Measurements from ENCODE around the gene SIGMAR1.
A peak's percentile ranks its signal among the peaks of the same experiment; 100 is the strongest.

SIGMAR1 gene

DNA sequence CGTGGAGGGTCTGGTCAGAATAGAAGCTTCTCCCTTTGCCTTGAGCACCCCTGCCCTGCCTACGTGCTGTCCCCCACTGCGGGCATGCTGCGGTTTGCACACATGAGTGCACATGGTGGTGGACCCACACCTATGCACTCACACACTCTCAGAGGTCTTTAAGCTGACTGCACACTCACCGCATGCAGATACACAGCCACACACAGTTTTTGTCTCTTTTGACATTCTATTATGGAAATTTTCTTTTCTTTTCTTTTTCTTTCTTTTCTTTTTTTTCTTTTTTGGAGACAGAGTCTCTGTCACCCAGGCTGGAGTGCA is 8.1 kb downstream of the SIGMAR1 start:
- no peak for DNase-seq

DNA sequence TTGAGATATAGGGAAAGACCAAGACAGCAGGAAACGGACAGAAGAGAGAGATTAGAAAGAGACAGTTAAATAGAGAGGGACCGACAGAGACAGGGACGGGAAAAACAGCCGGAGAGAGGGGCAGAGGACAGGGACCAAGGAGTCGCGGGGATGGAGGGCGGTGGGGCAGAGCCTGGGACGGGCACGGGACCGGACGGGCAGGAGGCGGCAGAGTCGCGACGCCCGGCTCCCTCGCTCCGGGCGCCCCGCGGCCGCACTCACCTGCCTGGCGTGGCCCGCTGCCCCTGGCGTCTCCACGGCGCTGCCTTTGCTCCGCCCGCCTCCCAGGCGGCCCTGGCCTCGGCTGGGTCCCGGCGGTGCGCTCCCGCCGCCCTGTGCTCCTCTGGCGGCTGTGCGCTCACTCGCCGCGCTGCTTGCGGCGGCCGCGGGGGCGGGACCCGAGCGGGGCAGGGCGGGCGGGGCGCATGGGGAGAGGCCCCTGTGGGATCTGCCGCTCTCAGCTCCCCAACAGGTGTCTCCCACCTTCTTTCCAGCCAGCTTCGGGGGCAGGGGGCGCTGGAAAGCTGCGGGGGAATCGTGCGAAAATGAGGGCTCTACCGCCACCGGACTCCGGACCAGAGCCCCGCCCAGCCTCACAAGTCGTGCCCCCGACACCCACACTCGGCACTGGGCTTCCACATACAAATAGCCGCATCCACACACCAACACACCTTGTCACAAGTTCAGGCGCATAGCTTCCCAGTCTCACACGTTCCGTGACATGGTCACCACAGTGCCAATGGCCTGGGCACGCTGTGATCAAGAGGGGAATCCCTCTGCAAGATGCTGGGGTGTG is 8.7 kb downstream of the SIGMAR1 start, which contains the start of gene ARID3C:
Gene ARID3C (minus strand): TSS at position 411 of the 835 bp plus-strand sequence. CDS start 1,052 bp downstream, outside the sequence.
- no peak for DNase-seq

- no peak for DNase-seq
Observed at GRCh38 chr9:34627716-34628655, 9.6 kb downstream of the SIGMAR1 start.

DNA sequence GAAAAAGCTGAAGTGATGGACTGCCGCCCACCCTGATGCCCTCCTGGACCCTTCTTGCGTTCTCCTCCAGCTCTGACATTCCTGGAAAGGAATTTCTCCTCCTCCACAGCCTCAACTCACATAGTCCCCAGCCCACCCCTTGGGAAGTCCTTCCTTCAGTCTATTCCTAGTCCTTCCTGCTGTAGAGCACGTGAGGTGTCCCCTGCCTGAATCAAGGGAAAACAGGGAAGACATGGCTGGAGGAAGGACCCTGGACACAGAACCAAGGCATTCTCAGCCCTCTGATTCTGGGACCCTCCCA is 12.5 kb downstream of the SIGMAR1 start:
- no peak for DNase-seq

- DNase-seq, result no peak
Observed at GRCh38 chr9:34624475-34625185, 13.0 kb downstream of the SIGMAR1 start.

GRCh38 chr9:34623374-34624235 is 14.0 kb downstream of the SIGMAR1 start:
- no peak for DNase-seq

DNA sequence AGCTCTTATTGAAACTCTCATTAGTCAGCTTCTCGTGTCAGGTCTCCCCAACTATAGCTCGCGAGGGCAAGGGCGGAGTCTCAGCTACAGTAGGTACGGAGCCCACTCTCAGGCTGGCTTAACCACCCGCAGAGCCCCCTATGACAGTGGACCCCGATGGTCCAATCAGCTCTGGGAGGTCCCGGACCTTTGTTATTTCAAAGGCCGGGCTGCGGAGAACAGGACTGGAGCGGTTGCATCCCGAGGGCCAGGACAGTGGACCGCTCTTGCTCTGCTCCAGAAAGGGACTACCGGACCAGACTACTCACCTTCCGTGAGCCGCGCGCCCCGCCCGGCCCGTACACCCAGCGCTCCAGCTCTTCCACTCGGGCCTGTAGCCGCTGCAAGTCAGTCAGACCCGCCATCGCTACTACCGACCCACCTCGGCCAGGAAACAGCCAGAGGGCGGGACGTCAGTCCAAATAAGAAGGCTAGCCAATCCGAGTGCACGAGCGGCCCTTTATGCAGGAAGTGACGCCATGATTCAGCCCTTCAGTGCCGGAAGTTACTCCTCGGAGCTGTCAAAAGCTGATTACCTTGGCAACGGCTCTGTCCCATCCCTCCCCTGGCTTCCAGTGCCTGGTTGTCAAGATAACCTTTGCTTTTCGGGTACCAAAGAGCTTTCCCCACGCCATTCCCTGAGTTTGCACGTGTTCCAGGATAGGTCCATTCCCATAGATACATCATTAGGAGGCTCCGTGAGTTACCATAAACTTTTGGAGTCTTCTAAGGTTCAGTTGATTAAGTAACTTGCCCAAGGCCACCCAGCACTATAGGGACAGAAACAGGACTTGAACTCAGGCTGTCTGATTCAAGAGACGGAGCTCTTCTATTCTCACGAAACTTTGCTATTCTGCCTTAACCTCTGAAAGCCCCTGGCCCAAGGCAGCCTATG is 17.3 kb downstream of the SIGMAR1 start, which contains the start of gene DCTN3:
Gene DCTN3 (minus strand): TSS at position 435 of the 934 bp plus-strand sequence. CDS start 31 bp downstream, at position 404.
- peak; percentile 66 to 85 for DNase-seq

- no peak for DNase-seq
Observed at GRCh38 chr9:34615132-34615531, 22.5 kb downstream of the SIGMAR1 start.

- DNase-seq, result peak; percentile 13 to 70
Observed at GRCh38 chr9:34612788-34613390, 24.7 kb downstream of the SIGMAR1 start.

DNA sequence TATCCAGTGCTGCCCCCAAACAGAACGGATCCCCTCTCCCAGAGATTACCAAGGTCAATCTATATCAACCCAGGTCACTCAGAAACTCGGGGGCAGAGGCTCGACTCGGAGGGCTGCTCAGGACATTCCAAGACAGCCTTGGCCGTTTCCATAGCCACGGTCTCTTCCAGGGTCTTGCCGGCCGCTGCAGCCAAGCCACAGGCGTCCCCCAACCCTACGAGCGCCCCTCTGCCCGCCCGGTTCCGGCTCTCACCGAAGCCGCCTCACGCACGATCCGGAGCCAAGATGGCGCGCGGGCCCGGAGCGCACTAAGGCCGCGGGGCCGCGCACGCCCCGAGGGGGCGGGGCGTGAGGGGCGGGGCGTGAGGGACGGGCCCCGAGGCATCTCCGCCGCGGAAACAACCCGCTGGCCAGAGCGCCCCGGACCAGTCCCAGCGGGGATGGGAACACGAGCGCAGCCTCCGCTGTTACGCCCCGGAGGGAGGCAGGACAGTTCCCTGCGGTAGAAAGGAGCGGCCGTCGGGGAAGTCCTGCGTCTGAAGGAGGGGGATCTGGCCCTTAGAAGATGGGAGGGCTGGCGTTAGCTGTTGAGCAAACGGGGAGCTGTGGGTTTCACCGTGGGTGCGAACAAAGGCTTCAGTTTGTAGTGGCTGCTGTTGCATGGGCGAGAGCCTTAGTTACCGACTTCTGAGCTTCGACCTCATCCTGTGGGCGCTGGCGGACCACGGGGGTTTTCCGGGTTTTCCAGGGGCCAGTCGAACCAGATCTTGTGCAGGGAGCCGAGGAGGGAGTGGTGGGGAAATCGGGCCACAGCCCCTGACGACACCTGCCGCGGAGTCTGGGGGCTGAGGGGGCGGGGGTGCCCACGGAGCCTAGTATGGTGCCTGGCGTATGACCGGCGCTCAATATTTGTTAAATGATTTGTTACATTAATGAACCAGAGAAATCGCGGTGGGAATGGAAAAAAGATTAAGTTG is 25.5 kb downstream of the SIGMAR1 start, which contains the start of gene RPP25L:
Gene RPP25L (minus strand): TSS at position 287 of the 977 bp plus-strand sequence. CDS start 801 bp downstream, outside the sequence.
- peak; percentile 60 to 69 for DNase-seq

- DNase-seq, result no peak
Observed at GRCh38 chr9:34611251-34611810, 26.3 kb downstream of the SIGMAR1 start.

- no peak for DNase-seq
Observed at GRCh38 chr9:34610434-34611206, 27.0 kb downstream of the SIGMAR1 start.

- DNase-seq, result no peak
Observed at GRCh38 chr9:34607331-34607730, 30.3 kb downstream of the SIGMAR1 start.

DNA sequence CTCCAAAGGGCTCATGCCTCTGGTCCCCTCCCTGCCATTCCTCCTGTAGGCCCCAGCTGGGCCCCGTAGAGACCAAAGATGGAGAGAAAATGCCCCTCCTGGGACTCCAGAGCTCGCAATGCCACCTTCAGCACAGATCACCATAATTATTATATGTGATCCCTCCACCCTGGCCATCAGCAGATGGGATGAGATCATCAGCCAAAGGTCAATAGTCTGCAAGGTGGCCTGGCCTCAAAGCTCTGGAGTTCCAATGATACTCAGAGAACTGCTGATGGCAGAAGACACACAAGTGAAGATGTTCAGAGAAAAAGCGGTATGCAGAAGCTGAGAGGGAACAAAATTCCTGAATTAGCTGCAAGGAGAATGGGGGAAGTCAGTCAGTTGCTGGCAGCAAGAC is 30.7 kb downstream of the SIGMAR1 start:
- no peak for DNase-seq

DNA sequence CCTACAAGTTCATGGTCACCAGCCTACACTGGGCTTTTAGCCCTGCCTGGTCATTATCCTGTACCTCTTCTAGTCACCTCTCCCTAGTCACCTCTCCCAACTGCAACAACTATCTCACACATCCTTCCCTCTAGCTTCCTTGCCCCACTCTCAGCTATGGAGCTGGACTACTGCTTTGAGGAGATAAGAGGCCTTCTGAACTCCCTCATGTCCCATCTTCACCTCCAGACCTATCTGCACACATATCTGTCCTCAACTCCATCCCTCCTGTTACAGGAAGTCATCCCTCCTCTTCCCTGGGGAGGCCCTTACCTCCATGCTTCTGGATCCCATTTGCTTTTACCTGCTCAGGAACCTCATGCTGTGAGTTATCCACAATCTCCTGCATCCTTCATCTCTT is 31.4 kb downstream of the SIGMAR1 start:
- DNase-seq, result no peak

GRCh38 chr9:34603610-34604231 is 33.9 kb downstream of the SIGMAR1 start:
- DNase-seq, result peak; percentile 30 to 47

GRCh38 chr9:34601937-34602573 is 35.5 kb downstream of the SIGMAR1 start:
- DNase-seq, result no peak
